IgD-negative memory B cell (primary cell): Measurements from ENCODE around the gene PPIE. TPM values are rescaled to one million over a fixed set of nuclear protein-coding genes. Genes with fewer than 3 reads are reported as not detected.
"Not testable (repeated sequence)": the region's sequence is repeated elsewhere in the genome, so short reads cannot be mapped to it uniquely, and the experiment has no call there.

ENCODE experiments used
- H3K27ac Mint-ChIP-seq, 3 donors: one replicate each; pipeline ENCODE4 v1.8.0; 2020 to 2022; ENCODE audit warnings: mild to moderate bottlenecking in 3 of 3, mixed read lengths in 3 of 3, moderate library complexity in 1 of 3
- H3K27me3 Mint-ChIP-seq: one replicate; pipeline ENCODE4 v1.8.0; 2021; ENCODE audit warnings: mixed read lengths
- H3K36me3 Mint-ChIP-seq: one replicate; pipeline ENCODE4 v1.8.0; 2020; ENCODE audit warnings: mild to moderate bottlenecking, mixed read lengths
- H3K4me1 Mint-ChIP-seq, 3 donors: one replicate each; pipeline ENCODE4 v1.8.0; 2020 to 2022; ENCODE audit warnings: mixed read lengths in 3 of 3, mild to moderate bottlenecking in 1 of 3
- H3K4me3 Mint-ChIP-seq, 4 donors: one replicate each; pipeline ENCODE4 v1.8.0; 2020 to 2022; ENCODE audit warnings: mild to moderate bottlenecking in 4 of 4, mixed read lengths in 4 of 4, moderate library complexity in 3 of 4
- H3K9me3 Mint-ChIP-seq, 3 donors: one replicate each; pipeline ENCODE4 v1.8.0; 2020 to 2021; ENCODE audit warnings: mixed read lengths in 3 of 3, mild to moderate bottlenecking in 1 of 3
- polyA plus RNA-seq: library from polyadenylated mRNA; unstranded; fragments of 300-500 nt; fragmentation: Illumina TruSeq; gene quantifications from one replicate; pipeline ENCODE4 v1.2.3, GENCODE V29; 2021

Gene PPIE
- polyA plus RNA-seq, 1 donor from 2014 or later: 83.7 TPM

DNA sequence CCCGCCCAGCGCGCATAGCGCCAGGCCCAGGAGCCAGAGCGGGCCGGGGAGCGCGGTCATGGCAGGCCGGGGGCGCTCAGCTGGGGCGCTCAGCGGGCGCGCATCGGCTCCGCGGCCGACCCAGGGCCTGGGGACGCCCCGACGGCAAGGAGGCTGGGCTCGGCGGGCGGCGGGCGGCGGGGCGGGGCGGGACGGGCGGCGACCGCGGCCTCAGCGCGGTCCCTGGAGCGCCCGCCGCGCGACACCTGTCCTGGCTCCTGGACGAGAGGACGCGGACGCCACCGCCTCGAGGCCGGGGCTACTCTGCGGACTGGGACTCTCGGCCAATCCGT lies 49.7 kb downstream of the PPIE start:
- Mint-ChIP-seq H3K36me3 (no peaks in the 10 kb centered on the region), H3K27ac (no peak overlapping the region), H3K27me3 (peaks cover 6% of the 10 kb centered on the region), H3K9me3 (no peaks in the 10 kb centered on the region), H3K4me1 (peaks cover 7 to 38% (median 17%) of the 10 kb centered on the region in 3 donors), H3K4me3 (peak overlapping the region in 1 of 4 donors; percentile 52)

- Mint-ChIP-seq H3K27me3 (peaks cover 6% of the 10 kb centered on the region), H3K27ac (peak within 1 kb of the TSS in 2 of 3 donors; percentile 74 to 88), H3K36me3 (no peaks in the 10 kb centered on the region), H3K4me3 (peak within 1 kb of the TSS; percentile 84 to 94 (median 88)), H3K4me1 (peaks cover 7 to 41% (median 17%) of the 10 kb centered on the region in 3 donors), H3K9me3 (no peaks in the 10 kb centered on the region)
Measured at GRCh38 chr1:39788758-39789570, 50.3 kb downstream of the PPIE start, which contains the start of gene BMP8B. Gene BMP8B, minus strand, starts transcription at chr1:39788865. Its CDS starts 380 bp downstream, at chr1:39788485.

- Mint-ChIP-seq H3K4me1 (peaks cover 8 to 41% (median 17%) of the 10 kb centered on the region in 3 donors), H3K27ac (peak overlapping the region in 2 of 3 donors; percentile 74 to 88), H3K36me3 (no peaks in the 10 kb centered on the region), H3K9me3 (no peaks in the 10 kb centered on the region), H3K4me3 (peak overlapping the region; percentile 63 to 94 (median 88)), H3K27me3 (peaks cover 6% of the 10 kb centered on the region)
Measured at GRCh38 chr1:39789571-39790110, 51.0 kb downstream of the PPIE start.

GRCh38 chr1:39791838-39792237 lies 53.2 kb downstream of the PPIE start:
- no peaks in the 10 kb centered on the region for H3K9me3 Mint-ChIP-seq
- peaks cover 6% of the 10 kb centered on the region for H3K27me3 Mint-ChIP-seq
- H3K4me1 Mint-ChIP-seq: peaks cover 12 to 32% (median 17%) of the 10 kb centered on the region in 3 donors
- H3K4me3 Mint-ChIP-seq: peak overlapping the region in 1 of 4 donors; percentile 43
- no peaks in the 10 kb centered on the region for H3K36me3 Mint-ChIP-seq
- H3K27ac Mint-ChIP-seq: no peak overlapping the region

- H3K27ac Mint-ChIP-seq: no peak overlapping the region
- peaks cover 3% of the 10 kb centered on the region for H3K36me3 Mint-ChIP-seq
- no peak overlapping the region for H3K4me3 Mint-ChIP-seq
- peaks cover 3% of the 10 kb centered on the region for H3K27me3 Mint-ChIP-seq
- peaks cover 19 to 32% (median 22%) of the 10 kb centered on the region in 3 donors for H3K4me1 Mint-ChIP-seq
- H3K9me3 Mint-ChIP-seq: no peaks in the 10 kb centered on the region
Measured at GRCh38 chr1:39795651-39796050, 57.0 kb downstream of the PPIE start.

DNA sequence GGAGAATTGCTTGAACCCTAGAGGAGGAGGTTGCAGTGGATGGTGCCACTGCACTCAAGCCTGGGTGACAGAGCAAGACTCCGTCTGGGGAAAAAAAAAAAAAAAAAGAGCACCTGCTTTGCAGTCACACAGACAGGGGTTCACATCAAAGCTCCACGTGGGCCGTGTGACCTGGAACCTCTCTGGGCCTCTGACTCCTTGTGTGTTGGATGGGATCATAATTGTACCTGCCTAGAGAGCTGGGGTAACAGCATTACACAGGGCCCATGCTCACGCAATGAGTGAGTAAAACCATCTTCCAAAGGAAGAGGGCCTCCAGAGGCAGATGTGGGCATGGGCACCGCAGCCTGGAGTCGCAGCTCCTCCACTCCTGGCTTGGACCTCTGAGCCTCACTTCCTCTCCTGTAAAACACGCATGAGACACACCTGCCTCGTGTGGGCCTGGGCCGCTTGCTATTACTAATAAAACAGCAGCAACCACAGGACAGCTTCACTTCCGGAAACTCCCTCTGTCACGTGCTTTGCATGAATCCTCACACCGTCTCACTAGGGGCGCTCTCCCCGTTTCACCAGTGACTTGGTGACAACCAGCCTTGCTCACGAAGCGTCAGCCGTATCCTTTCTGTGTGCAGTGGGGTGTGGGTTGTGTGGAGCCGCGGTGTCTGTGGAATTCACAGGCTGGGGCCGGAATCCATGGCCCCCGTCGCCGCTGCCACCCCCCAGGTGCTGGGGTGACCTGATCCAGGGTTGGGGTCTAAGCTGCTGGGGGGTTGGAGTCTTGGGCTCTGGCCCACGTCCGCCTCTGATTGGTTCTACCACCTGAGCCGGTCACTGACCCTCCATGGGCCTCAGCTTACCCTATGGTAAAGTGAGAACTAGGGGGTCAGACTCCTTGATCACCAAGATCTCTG lies 60.4 kb downstream of the PPIE start:
- H3K27ac Mint-ChIP-seq: peak overlapping the region; percentile 68 to 98 (median 95)

DNA sequence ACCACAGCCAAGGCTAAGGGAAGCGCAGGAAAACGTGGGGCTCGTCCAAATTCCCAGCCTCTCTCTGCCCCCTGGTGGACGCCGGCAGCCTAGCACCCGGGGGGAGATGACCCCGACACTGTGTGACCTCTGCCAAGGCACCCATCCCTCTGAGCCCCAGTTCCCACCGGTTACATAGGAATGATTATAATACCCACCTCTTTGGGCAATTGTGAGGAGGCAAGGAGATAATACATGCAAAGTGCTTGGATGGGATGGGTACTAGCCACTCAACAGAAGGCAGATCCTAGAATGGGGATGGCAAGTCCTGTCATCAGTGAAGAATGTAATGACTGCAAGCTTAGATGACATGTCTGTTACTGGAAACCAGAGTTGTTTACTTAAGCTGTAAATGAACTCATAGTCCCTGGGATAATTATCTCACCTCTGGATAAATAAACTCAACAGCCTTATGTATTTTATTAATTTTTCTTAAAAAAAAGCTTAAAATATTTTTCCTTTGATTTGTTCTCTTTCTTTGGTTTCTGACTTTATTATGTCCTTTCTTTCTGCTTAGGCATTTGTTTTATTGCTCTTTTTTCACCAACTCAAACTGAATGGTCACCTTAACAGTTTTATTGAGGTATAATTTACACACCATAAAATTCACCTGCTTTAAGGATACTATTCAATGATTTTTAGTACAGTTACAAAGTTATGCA lies 61.2 kb downstream of the PPIE start:
- Mint-ChIP-seq H3K36me3 (peaks cover 9% of the 10 kb centered on the region), H3K4me3 (peak overlapping the region; percentile 21 to 85 (median 78)), H3K27me3 (no peaks in the 10 kb centered on the region), H3K9me3 (peaks cover 0 to 2% (median 0%) of the 10 kb centered on the region in 3 donors), H3K4me1 (peaks cover 8 to 15% (median 12%) of the 10 kb centered on the region in 3 donors), H3K27ac (peak overlapping the region; percentile 68 to 98 (median 95))

More for the DNA sequence above, 60.4 kb downstream of the PPIE start:
- H3K36me3 Mint-ChIP-seq, H3K27me3 Mint-ChIP-seq, H3K9me3 Mint-ChIP-seq: not testable (repeated sequence)
- Mint-ChIP-seq H3K4me3 (peak overlapping the region; percentile 21 to 85 (median 78)), H3K4me1 (peaks cover 8 to 19% (median 12%) of the 10 kb centered on the region in 3 donors)

GRCh38 chr1:39800471-39800835 lies 61.8 kb downstream of the PPIE start:
- Mint-ChIP-seq H3K4me3 (peak overlapping the region in 2 of 4 donors; percentile 9 to 52), H3K27me3 (no peaks in the 10 kb centered on the region), H3K36me3 (peaks cover 11% of the 10 kb centered on the region), H3K4me1 (peaks cover 8 to 14% (median 12%) of the 10 kb centered on the region in 3 donors), H3K9me3 (peaks cover under 1 to 5% (median 2%) of the 10 kb centered on the region in 3 donors), H3K27ac (peak overlapping the region; percentile 19 to 95 (median 68))

DNA sequence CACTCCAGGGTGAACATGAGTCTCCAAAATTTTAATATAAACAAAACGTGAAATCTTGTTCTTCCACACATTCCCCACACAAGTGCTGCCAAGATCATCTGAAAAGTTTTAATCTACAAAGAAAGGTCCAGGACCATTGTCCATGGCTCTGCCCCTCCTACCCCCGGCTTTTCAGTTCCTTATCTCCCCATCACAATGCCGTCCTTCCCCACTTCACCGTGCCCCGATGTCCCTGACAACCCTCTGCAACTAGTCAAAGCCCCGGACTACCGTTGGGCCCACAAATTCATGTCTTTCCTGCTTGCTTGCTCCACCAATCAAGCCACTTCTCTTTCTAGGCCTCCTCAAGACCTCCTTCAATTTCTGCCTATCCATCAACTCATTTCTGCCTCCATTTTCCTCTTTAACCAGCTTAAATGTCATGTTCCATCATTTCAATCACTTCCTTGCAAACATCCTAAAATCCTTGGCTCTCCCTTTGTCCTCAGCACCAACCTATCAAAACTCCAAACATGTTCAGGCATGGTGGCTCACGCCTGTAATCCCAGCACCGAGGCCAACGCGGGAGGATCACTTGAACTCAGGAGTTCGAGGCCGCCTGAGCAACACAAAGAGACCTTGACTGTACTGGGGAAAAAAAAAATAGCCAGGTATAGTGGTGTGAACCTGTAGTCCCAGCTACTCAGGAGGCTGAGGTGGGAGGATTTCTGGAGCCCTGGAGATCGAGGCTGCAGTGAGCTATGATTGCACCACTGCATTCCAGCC lies 64.0 kb downstream of the PPIE start:
- Mint-ChIP-seq H3K4me3 (peak overlapping the region in 1 of 4 donors; percentile 65), H3K4me1 (peaks cover 5 to 9% (median 9%) of the 10 kb centered on the region in 3 donors), H3K9me3 (peaks cover 2 to 5% (median 3%) of the 10 kb centered on the region in 3 donors), H3K27ac (peak overlapping the region in 1 of 3 donors; percentile 78), H3K36me3 (peaks cover 10% of the 10 kb centered on the region), H3K27me3 (no peaks in the 10 kb centered on the region)

DNA sequence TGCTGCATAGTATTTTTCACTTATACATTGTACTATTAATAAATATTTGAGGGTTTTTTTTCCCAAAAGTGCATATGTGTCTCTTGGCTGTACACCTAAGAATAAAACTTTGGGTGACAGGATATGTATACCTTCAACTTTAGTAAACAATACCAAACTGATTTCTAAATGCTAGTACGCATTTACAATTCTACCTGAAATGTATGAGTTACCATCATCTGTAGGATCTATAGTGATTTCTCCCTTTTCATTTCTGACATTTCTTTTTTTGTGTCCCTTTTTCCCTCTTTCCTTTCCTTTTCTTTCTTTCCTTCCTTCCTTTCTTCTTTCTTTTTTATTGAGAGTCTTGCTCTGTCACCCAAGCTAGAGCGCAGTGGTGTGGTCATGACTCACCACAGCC lies 66.7 kb downstream of the PPIE start:
- H3K36me3 Mint-ChIP-seq: peaks cover 10% of the 10 kb centered on the region
- H3K9me3 Mint-ChIP-seq: peaks cover 2 to 5% (median 3%) of the 10 kb centered on the region in 3 donors
- peak overlapping the region in 2 of 3 donors; percentile 48 to 78 for H3K27ac Mint-ChIP-seq
- peaks cover 0 to 7% (median 0%) of the 10 kb centered on the region in 3 donors for H3K4me1 Mint-ChIP-seq
- H3K4me3 Mint-ChIP-seq: no peak overlapping the region
- H3K27me3 Mint-ChIP-seq: no peaks in the 10 kb centered on the region

DNA sequence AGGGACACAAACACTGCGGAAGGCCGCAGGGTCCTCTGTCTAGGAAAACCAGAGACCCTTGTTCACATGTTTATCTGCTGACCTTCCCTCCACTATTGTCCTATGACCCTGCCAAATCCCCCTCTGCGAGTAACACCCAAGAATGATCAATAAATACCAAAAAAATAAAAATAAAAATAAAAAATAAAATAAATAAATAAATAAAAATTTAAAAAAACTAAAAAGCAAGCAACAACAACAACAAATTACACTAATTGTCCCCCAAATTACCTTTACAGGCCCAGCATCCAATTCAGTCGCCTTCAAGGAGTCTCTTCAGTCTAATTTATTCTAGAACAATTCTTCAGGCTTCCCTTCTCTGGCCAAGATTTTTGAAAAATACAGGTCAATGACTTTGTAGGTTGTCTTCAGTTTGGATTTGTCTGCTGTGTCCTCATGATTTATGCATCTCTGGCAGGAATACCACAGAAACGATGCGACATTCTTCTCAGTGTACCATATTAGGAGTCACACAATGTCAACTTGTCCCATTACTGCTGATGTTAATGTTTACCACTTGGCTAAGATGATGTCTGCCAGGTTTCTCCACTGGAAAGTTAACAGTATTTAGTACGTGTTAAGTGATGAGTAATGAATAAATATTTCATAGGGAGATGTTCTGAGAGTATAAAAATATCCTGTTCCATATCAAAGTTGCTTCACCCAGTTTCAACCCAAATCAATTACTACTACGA lies 70.3 kb downstream of the PPIE start:
- Mint-ChIP-seq H3K4me3 (no peak overlapping the region), H3K36me3 (peaks cover 10% of the 10 kb centered on the region), H3K27me3 (no peaks in the 10 kb centered on the region), H3K27ac (no peak overlapping the region), H3K9me3 (peaks cover 2 to 5% (median 3%) of the 10 kb centered on the region in 3 donors), H3K4me1 (peaks cover 0 to 3% (median 3%) of the 10 kb centered on the region in 3 donors)

- Mint-ChIP-seq H3K9me3 (no peaks in the 10 kb centered on the region), H3K4me3 (no peak overlapping the region), H3K36me3 (peaks cover 3% of the 10 kb centered on the region), H3K4me1 (peaks cover 5 to 9% (median 8%) of the 10 kb centered on the region in 3 donors), H3K27ac (no peak overlapping the region), H3K27me3 (no peaks in the 10 kb centered on the region)
Measured at GRCh38 chr1:39812913-39813312, 74.2 kb downstream of the PPIE start.
